Trophoblast cell (in vitro differentiated cells and primary cell): ENCODE results near the gene YES1.

Experiments used
- DNase-seq, 2 donors: peaks; one replicate each; pipeline ENCODE4 v3.0.0-alpha.2; 2016
- H2AFZ ChIP-seq: 2 replicates; pipeline ENCODE4 v1.6.1; 2013; ENCODE audit warnings: low read length, moderate library complexity, mild to moderate bottlenecking; ENCODE audit not compliant: insufficient read depth, poor library complexity
- H2AK5ac ChIP-seq: 2 replicates; pipeline ENCODE4 v1.6.1; 2013; ENCODE audit warnings: mild to moderate bottlenecking, low read length
- H2BK120ac ChIP-seq: 2 replicates; pipeline ENCODE4 v1.6.1; 2013; ENCODE audit warnings: low read length, mild to moderate bottlenecking, moderate library complexity; ENCODE audit not compliant: insufficient read depth, poor library complexity
- H2BK12ac ChIP-seq: 2 replicates; pipeline ENCODE4 v1.6.1; 2013; ENCODE audit warnings: mild to moderate bottlenecking, low read length, moderate library complexity
- H2BK5ac ChIP-seq: 2 replicates; pipeline ENCODE4 v1.6.1; 2013; ENCODE audit warnings: low read length, low read depth, moderate library complexity, mild to moderate bottlenecking; ENCODE audit not compliant: poor library complexity
- H3K14ac ChIP-seq: 2 replicates; pipeline ENCODE4 v1.6.1; 2013; ENCODE audit warnings: mild to moderate bottlenecking, low read length
- H3K18ac ChIP-seq: 2 replicates; pipeline ENCODE4 v1.6.1; 2013; ENCODE audit warnings: mild to moderate bottlenecking, low read length
- H3K23ac ChIP-seq: 2 replicates; pipeline ENCODE4 v1.6.1; 2013; ENCODE audit warnings: low read length
- H3K27ac ChIP-seq: 2 replicates; pipeline ENCODE4 v1.5.1; 2013; ENCODE audit warnings: low read depth, mild to moderate bottlenecking, inconsistent platforms, low read length, moderate library complexity
- H3K27me3 ChIP-seq: 2 replicates; pipeline ENCODE4 v1.6.1; 2013; ENCODE audit warnings: inconsistent platforms, mild to moderate bottlenecking, low read length, moderate library complexity; ENCODE audit not compliant: insufficient read depth
- H3K36me3 ChIP-seq, 2 experiments: 1 replicate in 1 of 2; 2 replicates in 1 of 2; pipeline ENCODE4 v1.6.1; 2013; ENCODE audit warnings: low read length in 2 of 2, mild to moderate bottlenecking in 2 of 2, moderate library complexity in 1 of 2; ENCODE audit not compliant: insufficient read depth in 2 of 2, control insufficient read depth in 1 of 2
- H3K4ac ChIP-seq: 2 replicates; pipeline ENCODE4 v1.6.1; 2013; ENCODE audit warnings: low read depth, mild to moderate bottlenecking, low read length, moderate library complexity
- H3K4me1 ChIP-seq, 2 experiments: 1 replicate in 1 of 2; 2 replicates in 1 of 2; pipeline ENCODE4 v1.6.1; 2013; ENCODE audit warnings: low read length in 2 of 2, mild to moderate bottlenecking in 2 of 2, moderate library complexity in 1 of 2; ENCODE audit not compliant: insufficient read depth in 2 of 2, control insufficient read depth in 1 of 2
- H3K4me2 ChIP-seq: 2 replicates; pipeline ENCODE4 v1.6.1; 2013; ENCODE audit warnings: inconsistent platforms, mild to moderate bottlenecking, low read length, moderate library complexity
- H3K4me3 ChIP-seq: 2 replicates; pipeline ENCODE4 v1.5.1; 2013; ENCODE audit warnings: mild to moderate bottlenecking, low read depth, low read length, inconsistent platforms
- H3K79me1 ChIP-seq: one replicate; pipeline ENCODE4 v1.6.1; 2013; ENCODE audit warnings: low read length
- H3K79me2 ChIP-seq: 2 replicates; pipeline ENCODE4 v1.6.1; 2013; ENCODE audit warnings: low read length, mild to moderate bottlenecking; ENCODE audit not compliant: control insufficient read depth, insufficient read depth, poor library complexity
- H3K9ac ChIP-seq: 2 replicates; pipeline ENCODE4 v1.6.1; 2013; ENCODE audit warnings: mild to moderate bottlenecking, low read length
- H3K9me3 ChIP-seq: 2 replicates; pipeline ENCODE4 v1.6.1; 2013; ENCODE audit warnings: low read depth, mild to moderate bottlenecking, control low read depth, inconsistent platforms, low read length; ENCODE audit not compliant: insufficient read depth
- H4K12ac ChIP-seq: 2 replicates; pipeline ENCODE4 v1.6.1; 2013; ENCODE audit warnings: low read depth, mild to moderate bottlenecking, low read length, moderate library complexity
- H4K8ac ChIP-seq: 2 replicates; pipeline ENCODE4 v1.6.1; 2013; ENCODE audit warnings: low read depth, mild to moderate bottlenecking, low read length, moderate library complexity
- H4K91ac ChIP-seq: one replicate; pipeline ENCODE4 v1.6.1; 2013; ENCODE audit warnings: low read depth, mild to moderate bottlenecking, low read length, moderate library complexity
- WGBS: extraction: QIAGEN DNeasy Blood & Tissue Kit; methylation state at CpG from one replicate; pipeline ENCODE4 v1.1.7; 2013; ENCODE audit warnings: missing lambda C conversion rate; ENCODE audit not compliant: insufficient read length, insufficient coverage; ENCODE audit errors: extremely low coverage; 5-methylcytosine and 5-hydroxymethylcytosine counted together

YES1 gene

GRCh38 chr18:741931-742512 lies 70.0 kb downstream of the YES1 start:
- no peak overlapping the region for H3K9ac ChIP-seq

GRCh38 chr18:732371-732770 lies 79.7 kb downstream of the YES1 start:
- Histone ChIP-seq H2BK120ac (no peak overlapping the region), H3K36me3 (peaks cover 14 to 15% of the 10 kb centered on the region in 2 experiments), H2BK5ac (no peak overlapping the region), H3K23ac (no peak overlapping the region), H3K9me3 (no peaks in the 10 kb centered on the region), H3K18ac (no peak overlapping the region), H3K14ac (no peak overlapping the region), H4K8ac (no peak overlapping the region), H3K4me1 (no peaks in the 10 kb centered on the region), H4K91ac (no peak overlapping the region), H3K4ac (no peak overlapping the region), H3K4me2 (no peak overlapping the region), H2AFZ (no peak overlapping the region), H3K4me3 (no peak overlapping the region), H2AK5ac (no peak overlapping the region), H3K27me3 (no peaks in the 10 kb centered on the region), H3K79me1 (no peaks in the 10 kb centered on the region), H3K79me2 (no peaks in the 10 kb centered on the region), H4K12ac (no peak overlapping the region), H3K27ac (no peak overlapping the region), H3K9ac (no peak overlapping the region), H2BK12ac (peak overlapping the region; percentile 40)
- no peak for DNase-seq
- WGBS: no CpG with 5 or more reads among the region's 3 CpGs

More at GRCh38 chr18:741931-742512, 70.0 kb downstream of the YES1 start:
- no peaks in the 10 kb centered on the region for H3K4me1 ChIP-seq
- DNase-seq: peak in 1 of 2 donors; percentile 63
- no peaks in the 10 kb centered on the region for H3K79me1 ChIP-seq
- no peak overlapping the region for H2BK5ac ChIP-seq
- H3K18ac ChIP-seq: no peak overlapping the region
- no peaks in the 10 kb centered on the region for H3K9me3 ChIP-seq
- no peak overlapping the region for H3K4me2 ChIP-seq
- no peak overlapping the region for H2BK120ac ChIP-seq
- no peak overlapping the region for H3K27ac ChIP-seq
- H4K91ac ChIP-seq: no peak overlapping the region
- H2AFZ ChIP-seq: no peak overlapping the region
- no peak overlapping the region for H3K14ac ChIP-seq
- no peak overlapping the region for H2AK5ac ChIP-seq
- no peaks in the 10 kb centered on the region for H3K79me2 ChIP-seq
- H2BK12ac ChIP-seq: no peak overlapping the region
- H3K23ac ChIP-seq: no peak overlapping the region
- H4K8ac ChIP-seq: no peak overlapping the region
- no peaks in the 10 kb centered on the region for H3K27me3 ChIP-seq
- no peak overlapping the region for H4K12ac ChIP-seq
- no peak overlapping the region for H3K4ac ChIP-seq
- no peak overlapping the region for H3K4me3 ChIP-seq
- peaks cover 12 to 14% of the 10 kb centered on the region in 2 experiments for H3K36me3 ChIP-seq

GRCh38 chr18:731185-731584 lies 80.9 kb downstream of the YES1 start:
- Histone ChIP-seq H2BK12ac (no peak overlapping the region), H3K18ac (no peak overlapping the region), H3K14ac (no peak overlapping the region), H3K4me1 (no peaks in the 10 kb centered on the region), H3K79me1 (no peaks in the 10 kb centered on the region), H3K4me2 (no peak overlapping the region), H2AFZ (no peak overlapping the region), H4K12ac (no peak overlapping the region), H3K23ac (no peak overlapping the region), H3K36me3 (peaks cover 12% of the 10 kb centered on the region in 2 experiments), H3K4me3 (no peak overlapping the region), H3K27me3 (no peaks in the 10 kb centered on the region), H4K8ac (no peak overlapping the region), H2AK5ac (no peak overlapping the region), H3K79me2 (no peaks in the 10 kb centered on the region), H2BK5ac (no peak overlapping the region), H3K9me3 (no peaks in the 10 kb centered on the region), H3K9ac (no peak overlapping the region), H4K91ac (no peak overlapping the region), H2BK120ac (no peak overlapping the region), H3K27ac (no peak overlapping the region), H3K4ac (no peak overlapping the region)
- no peak for DNase-seq

- Histone ChIP-seq H3K4me2 (no peak overlapping the region), H3K14ac (no peak overlapping the region), H3K9ac (no peak overlapping the region), H3K23ac (no peak overlapping the region), H2BK5ac (no peak overlapping the region), H3K4ac (no peak overlapping the region), H2BK120ac (no peak overlapping the region), H2BK12ac (no peak overlapping the region), H3K9me3 (no peaks in the 10 kb centered on the region), H3K79me1 (no peaks in the 10 kb centered on the region), H3K27ac (no peak overlapping the region), H3K36me3 (peaks cover 8 to 9% of the 10 kb centered on the region in 2 experiments), H4K8ac (no peak overlapping the region), H3K27me3 (no peaks in the 10 kb centered on the region), H4K91ac (no peak overlapping the region), H3K4me1 (no peaks in the 10 kb centered on the region), H4K12ac (no peak overlapping the region), H2AFZ (no peak overlapping the region), H3K4me3 (no peak overlapping the region), H3K79me2 (no peaks in the 10 kb centered on the region), H2AK5ac (no peak overlapping the region), H3K18ac (no peak overlapping the region)
- no peak for DNase-seq
Measured at GRCh38 chr18:730692-731091, 81.3 kb downstream of the YES1 start.
